ENCODE data around the gene SNX24.

- TF ChIP-seq CTCF (IDR thresholded peaks at IDR 0.05; ENCODE audit: borderline replicate concordance, extremely low read depth, low read length, poor library complexity, severe bottlenecking) (no peak), EZH2 (IDR thresholded peaks at IDR 0.05; ENCODE audit: borderline replicate concordance, low read depth, low read length, severe bottlenecking) (no peak)
Observed at GRCh38 chr5:122985954-122986721, 140.7 kb downstream of the SNX24 start.

Measured in DND-41 (cell line).